HL-60 (cell line): Measurements from ENCODE around the gene WDFY4.

Experiments
- DNase-seq, 2 experiments: peaks; one replicate each; pipeline ENCODE4 v3.0.0-alpha.2; 2010 to 2020; ENCODE audit warnings: low read depth in 1 of 2, low spot score in 1 of 2
- H3K27ac ChIP-seq: fragments of 250-450 bp; sonication (Bioruptor Pico); replicated peaks from 2 replicates; pipeline ENCODE4 v1.5.1; 2020; ENCODE audit warnings: mild to moderate bottlenecking, moderate library complexity
- H3K27me3 ChIP-seq: fragments of 250-450 bp; sonication (Bioruptor Pico); 2 replicates; pipeline ENCODE4 v1.5.1; 2021; ENCODE audit warnings: mild to moderate bottlenecking, moderate library complexity; ENCODE audit not compliant: insufficient read depth, poor library complexity, severe bottlenecking
- H3K4me3 ChIP-seq: replicated peaks from 2 replicates; pipeline ENCODE4 v1.5.1; 2011; ENCODE audit warnings: mild to moderate bottlenecking, control low read depth, low read length; ENCODE audit not compliant: insufficient read depth
- GABPA ChIP-seq: IDR thresholded peaks from 2 replicates; pipeline ENCODE4 v1.6.1; 2012; ENCODE audit warnings: low read depth
- POLR2AphosphoS5 ChIP-seq: IDR thresholded peaks from 2 replicates; pipeline ENCODE4 v1.6.1; 2012; ENCODE audit warnings: low read depth
- SPI1 ChIP-seq: IDR thresholded peaks from 2 replicates; pipeline ENCODE4 v1.6.1; 2012; ENCODE audit warnings: low read depth, mild to moderate bottlenecking, borderline replicate concordance
- TF ChIP-seq, protein P1 (sequence below): IDR thresholded peaks from one replicate; pipeline ENCODE4 v1.5.1; 2011; ENCODE audit warnings: low read length, control low read depth, inconsistent platforms; ENCODE audit not compliant: insufficient read depth
- TF ChIP-seq, protein P2 (sequence below): IDR thresholded peaks from 2 replicates; pipeline ENCODE4 v1.6.1; 2012; ENCODE audit warnings: low read depth; ENCODE audit not compliant: insufficient replicate concordance

The WDFY4 gene

DNA sequence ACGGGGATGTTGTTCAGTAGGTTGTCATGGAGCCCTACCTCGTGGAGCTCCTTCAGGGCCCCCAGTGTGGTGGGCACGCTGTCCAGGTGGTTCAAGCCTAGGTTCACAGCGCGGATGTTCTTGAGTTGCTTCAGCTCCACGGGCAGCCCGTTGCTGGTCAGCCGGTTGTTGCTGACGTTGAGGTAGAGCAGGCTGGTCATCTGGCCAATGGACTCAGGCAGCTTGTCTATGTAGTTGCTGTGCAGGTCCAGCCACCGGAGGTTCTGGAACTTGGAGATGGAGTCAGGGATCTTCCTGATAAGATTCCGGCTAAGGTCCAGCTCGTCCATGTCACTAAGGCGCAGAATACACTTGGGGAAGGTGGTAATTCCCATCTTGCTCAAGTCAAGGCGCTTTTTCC is 229.0 kb downstream of the WDFY4 start:
- no peaks in the 10 kb centered on the region for H3K27me3 ChIP-seq
- TF ChIP-seq, protein P1, sequence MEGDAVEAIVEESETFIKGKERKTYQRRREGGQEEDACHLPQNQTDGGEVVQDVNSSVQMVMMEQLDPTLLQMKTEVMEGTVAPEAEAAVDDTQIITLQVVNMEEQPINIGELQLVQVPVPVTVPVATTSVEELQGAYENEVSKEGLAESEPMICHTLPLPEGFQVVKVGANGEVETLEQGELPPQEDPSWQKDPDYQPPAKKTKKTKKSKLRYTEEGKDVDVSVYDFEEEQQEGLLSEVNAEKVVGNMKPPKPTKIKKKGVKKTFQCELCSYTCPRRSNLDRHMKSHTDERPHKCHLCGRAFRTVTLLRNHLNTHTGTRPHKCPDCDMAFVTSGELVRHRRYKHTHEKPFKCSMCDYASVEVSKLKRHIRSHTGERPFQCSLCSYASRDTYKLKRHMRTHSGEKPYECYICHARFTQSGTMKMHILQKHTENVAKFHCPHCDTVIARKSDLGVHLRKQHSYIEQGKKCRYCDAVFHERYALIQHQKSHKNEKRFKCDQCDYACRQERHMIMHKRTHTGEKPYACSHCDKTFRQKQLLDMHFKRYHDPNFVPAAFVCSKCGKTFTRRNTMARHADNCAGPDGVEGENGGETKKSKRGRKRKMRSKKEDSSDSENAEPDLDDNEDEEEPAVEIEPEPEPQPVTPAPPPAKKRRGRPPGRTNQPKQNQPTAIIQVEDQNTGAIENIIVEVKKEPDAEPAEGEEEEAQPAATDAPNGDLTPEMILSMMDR: no peak
- TF ChIP-seq, protein P2, sequence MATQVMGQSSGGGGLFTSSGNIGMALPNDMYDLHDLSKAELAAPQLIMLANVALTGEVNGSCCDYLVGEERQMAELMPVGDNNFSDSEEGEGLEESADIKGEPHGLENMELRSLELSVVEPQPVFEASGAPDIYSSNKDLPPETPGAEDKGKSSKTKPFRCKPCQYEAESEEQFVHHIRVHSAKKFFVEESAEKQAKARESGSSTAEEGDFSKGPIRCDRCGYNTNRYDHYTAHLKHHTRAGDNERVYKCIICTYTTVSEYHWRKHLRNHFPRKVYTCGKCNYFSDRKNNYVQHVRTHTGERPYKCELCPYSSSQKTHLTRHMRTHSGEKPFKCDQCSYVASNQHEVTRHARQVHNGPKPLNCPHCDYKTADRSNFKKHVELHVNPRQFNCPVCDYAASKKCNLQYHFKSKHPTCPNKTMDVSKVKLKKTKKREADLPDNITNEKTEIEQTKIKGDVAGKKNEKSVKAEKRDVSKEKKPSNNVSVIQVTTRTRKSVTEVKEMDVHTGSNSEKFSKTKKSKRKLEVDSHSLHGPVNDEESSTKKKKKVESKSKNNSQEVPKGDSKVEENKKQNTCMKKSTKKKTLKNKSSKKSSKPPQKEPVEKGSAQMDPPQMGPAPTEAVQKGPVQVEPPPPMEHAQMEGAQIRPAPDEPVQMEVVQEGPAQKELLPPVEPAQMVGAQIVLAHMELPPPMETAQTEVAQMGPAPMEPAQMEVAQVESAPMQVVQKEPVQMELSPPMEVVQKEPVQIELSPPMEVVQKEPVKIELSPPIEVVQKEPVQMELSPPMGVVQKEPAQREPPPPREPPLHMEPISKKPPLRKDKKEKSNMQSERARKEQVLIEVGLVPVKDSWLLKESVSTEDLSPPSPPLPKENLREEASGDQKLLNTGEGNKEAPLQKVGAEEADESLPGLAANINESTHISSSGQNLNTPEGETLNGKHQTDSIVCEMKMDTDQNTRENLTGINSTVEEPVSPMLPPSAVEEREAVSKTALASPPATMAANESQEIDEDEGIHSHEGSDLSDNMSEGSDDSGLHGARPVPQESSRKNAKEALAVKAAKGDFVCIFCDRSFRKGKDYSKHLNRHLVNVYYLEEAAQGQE: no peak
- TF ChIP-seq POLR2AphosphoS5: no peak
- TF ChIP-seq GABPA: no peak
- TF ChIP-seq SPI1: no peak
- DNase-seq: no peak
- H3K4me3 ChIP-seq: no peak overlapping the region
- no peak overlapping the region for H3K27ac ChIP-seq

DNA sequence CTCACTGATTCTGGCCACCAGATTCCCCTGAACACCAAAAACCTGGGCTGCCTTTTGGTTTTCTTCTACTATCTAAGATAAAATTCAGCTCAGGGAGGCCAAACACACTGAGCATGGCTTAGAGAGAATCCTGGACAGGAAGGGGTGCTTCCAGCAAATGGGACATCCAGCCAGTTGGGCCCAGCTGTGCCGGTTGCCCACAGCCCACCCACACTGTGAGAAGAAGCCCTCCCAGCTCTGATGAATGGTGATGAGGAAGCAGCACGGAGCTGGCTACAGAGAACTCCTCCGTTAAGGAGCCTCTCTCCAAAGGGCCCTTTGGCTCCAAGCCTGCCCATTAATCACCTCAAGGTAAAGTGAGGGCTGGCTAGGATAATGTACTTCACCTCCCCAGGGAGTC is 239.1 kb downstream of the WDFY4 start:
- no peak for DNase-seq
- H3K27me3 ChIP-seq: no peaks in the 10 kb centered on the region

GRCh38 chr10:48924988-48925387 is 240.3 kb downstream of the WDFY4 start:
- DNase-seq: no peak
- H3K27me3 ChIP-seq: no peaks in the 10 kb centered on the region
- TF ChIP-seq, protein P1: no peak
- TF ChIP-seq, protein P2: no peak
- TF ChIP-seq POLR2AphosphoS5: no peak
- TF ChIP-seq GABPA: no peak
- no peak for TF ChIP-seq SPI1
- H3K27ac ChIP-seq: no peak overlapping the region
- no peak overlapping the region for H3K4me3 ChIP-seq

More for the DNA sequence above, 239.1 kb downstream of the WDFY4 start:
- Histone ChIP-seq H3K4me3 (no peak overlapping the region), H3K27ac (no peak overlapping the region)
- TF ChIP-seq, protein P2: no peak
- TF ChIP-seq SPI1: no peak
- no peak for TF ChIP-seq POLR2AphosphoS5
- TF ChIP-seq, protein P1: no peak
- no peak for TF ChIP-seq GABPA
